MM.1S (cell line): Measurements from ENCODE around the gene CH25H.

Experiments used
- DNase-seq: peaks from one replicate; pipeline ENCODE4 v3.0.0-alpha.2; 2015
- H2AFZ ChIP-seq: fragments of 300-600 bp; sonication (generic); 2 replicates; pipeline ENCODE4 v1.6.0; 2016; ENCODE audit warnings: antibody characterized with exemption, low read length
- H3F3A ChIP-seq: fragments of 300-600 bp; sonication (generic); 2 replicates; pipeline ENCODE4 v1.6.1; 2016; ENCODE audit warnings: mild to moderate bottlenecking, antibody characterized with exemption, low read length, moderate library complexity, mixed read lengths; ENCODE audit not compliant: insufficient read depth
- H3K27ac ChIP-seq: fragments of 300-600 bp; sonication (generic); 2 replicates; pipeline ENCODE4 v1.5.1; 2016; ENCODE audit warnings: mild to moderate bottlenecking, low read length
- H3K27me3 ChIP-seq: fragments of 300-600 bp; sonication (generic); replicated peaks from 2 replicates; pipeline ENCODE4 v1.6.0; 2016; ENCODE audit warnings: low read length; ENCODE audit not compliant: insufficient read depth
- H3K36me3 ChIP-seq: fragments of 300-600 bp; sonication (generic); replicated peaks from 2 replicates; pipeline ENCODE4 v1.6.1; 2016; ENCODE audit warnings: mild to moderate bottlenecking, low read length, mixed read lengths; ENCODE audit not compliant: insufficient read depth
- H3K4me1 ChIP-seq: fragments of 300-600 bp; sonication (generic); 2 replicates; pipeline ENCODE4 v1.6.1; 2016; ENCODE audit warnings: low read length, mixed read lengths
- H3K4me2 ChIP-seq: fragments of 300-600 bp; sonication (generic); 2 replicates; pipeline ENCODE4 v1.6.0; 2016; ENCODE audit warnings: low read depth, low read length
- H3K4me3 ChIP-seq: fragments of 300-600 bp; sonication (generic); 2 replicates; pipeline ENCODE4 v1.5.1; 2016; ENCODE audit warnings: low read length, mixed read lengths
- H3K79me2 ChIP-seq: fragments of 300-600 bp; sonication (generic); 2 replicates; pipeline ENCODE4 v1.6.1; 2016; ENCODE audit warnings: mixed run types, low read length, mixed read lengths
- H3K9ac ChIP-seq: fragments of 300-600 bp; sonication (generic); 2 replicates; pipeline ENCODE4 v1.6.1; 2016; ENCODE audit warnings: low read length, mixed read lengths
- H3K9me2 ChIP-seq: fragments of 300-600 bp; sonication (generic); replicated peaks from 2 replicates; pipeline ENCODE4 v1.6.1; 2016; ENCODE audit warnings: mild to moderate bottlenecking, low read length, mixed read lengths; ENCODE audit not compliant: insufficient read depth
- H3K9me3 ChIP-seq: fragments of 300-600 bp; sonication (generic); replicated peaks from 2 replicates; pipeline ENCODE4 v1.6.1; 2016; ENCODE audit warnings: mild to moderate bottlenecking, low read length, mixed read lengths; ENCODE audit not compliant: insufficient read depth
- H4K20me1 ChIP-seq: fragments of 300-600 bp; sonication (generic); 2 replicates; pipeline ENCODE4 v1.6.1; 2016; ENCODE audit warnings: mild to moderate bottlenecking, low read length, moderate library complexity, mixed read lengths; ENCODE audit not compliant: insufficient read depth
- EZH2 ChIP-seq: fragments of 300-600 bp; sonication (generic); optimal IDR thresholded peaks from 2 replicates; pipeline ENCODE3; 2017; ENCODE audit warnings: low read depth, mild to moderate bottlenecking, antibody characterized with exemption, low read length, mixed read lengths
- EZH2phosphoT487 ChIP-seq: fragments of 300-600 bp; sonication (generic); IDR thresholded peaks from 2 replicates; pipeline ENCODE4 v1.6.1; 2018; ENCODE audit warnings: antibody characterized with exemption, low read length
- TF ChIP-seq, protein P1 (sequence below): fragments of 300-600 bp; sonication (generic); IDR thresholded peaks from 2 replicates; pipeline ENCODE4 v1.5.1; 2016; ENCODE audit warnings: antibody characterized with exemption, low read length, mixed read lengths

The CH25H gene

DNA sequence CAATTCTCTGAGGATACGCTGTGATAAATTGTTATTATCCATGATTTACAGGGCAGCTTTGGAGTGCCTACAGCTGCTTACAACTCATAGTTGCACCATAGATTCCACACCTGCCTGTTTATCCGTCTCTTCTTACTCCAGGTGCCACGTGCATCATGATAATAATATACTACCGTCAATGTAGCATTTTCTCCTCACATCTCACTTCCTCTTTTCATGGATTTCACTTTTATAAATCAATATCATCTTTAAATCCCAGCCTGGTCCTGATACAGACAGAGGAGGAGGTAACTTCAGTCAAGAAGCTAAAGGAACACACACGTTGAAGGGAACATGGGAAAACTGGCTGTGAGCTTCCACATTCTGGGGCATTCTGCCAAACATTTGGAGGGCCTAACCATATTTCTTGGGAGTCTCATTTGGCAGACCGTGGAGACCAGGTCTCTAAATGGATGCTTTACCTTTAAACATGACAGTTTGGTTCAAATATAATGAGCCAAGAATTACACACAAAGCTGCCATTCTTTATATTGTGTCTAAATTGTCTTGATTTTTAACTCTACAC is 2.4 kb downstream of the CH25H start:
- no peak overlapping the region for H3K4me2 ChIP-seq
- DNase-seq: no peak
- H4K20me1 ChIP-seq: no peaks in the 10 kb centered on the region
- H3K4me1 ChIP-seq: no peaks in the 10 kb centered on the region
- no peak overlapping the region for H2AFZ ChIP-seq
- no peaks in the 10 kb centered on the region for H3F3A ChIP-seq
- TF ChIP-seq EZH2phosphoT487: no peak
- no peak for TF ChIP-seq EZH2
- TF ChIP-seq, protein P1, sequence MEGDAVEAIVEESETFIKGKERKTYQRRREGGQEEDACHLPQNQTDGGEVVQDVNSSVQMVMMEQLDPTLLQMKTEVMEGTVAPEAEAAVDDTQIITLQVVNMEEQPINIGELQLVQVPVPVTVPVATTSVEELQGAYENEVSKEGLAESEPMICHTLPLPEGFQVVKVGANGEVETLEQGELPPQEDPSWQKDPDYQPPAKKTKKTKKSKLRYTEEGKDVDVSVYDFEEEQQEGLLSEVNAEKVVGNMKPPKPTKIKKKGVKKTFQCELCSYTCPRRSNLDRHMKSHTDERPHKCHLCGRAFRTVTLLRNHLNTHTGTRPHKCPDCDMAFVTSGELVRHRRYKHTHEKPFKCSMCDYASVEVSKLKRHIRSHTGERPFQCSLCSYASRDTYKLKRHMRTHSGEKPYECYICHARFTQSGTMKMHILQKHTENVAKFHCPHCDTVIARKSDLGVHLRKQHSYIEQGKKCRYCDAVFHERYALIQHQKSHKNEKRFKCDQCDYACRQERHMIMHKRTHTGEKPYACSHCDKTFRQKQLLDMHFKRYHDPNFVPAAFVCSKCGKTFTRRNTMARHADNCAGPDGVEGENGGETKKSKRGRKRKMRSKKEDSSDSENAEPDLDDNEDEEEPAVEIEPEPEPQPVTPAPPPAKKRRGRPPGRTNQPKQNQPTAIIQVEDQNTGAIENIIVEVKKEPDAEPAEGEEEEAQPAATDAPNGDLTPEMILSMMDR: no peak
- H3K9ac ChIP-seq: no peak overlapping the region
- no peaks in the 10 kb centered on the region for H3K9me2 ChIP-seq
- peaks cover 12% of the 10 kb centered on the region for H3K27me3 ChIP-seq
- H3K9me3 ChIP-seq: no peaks in the 10 kb centered on the region
- no peaks in the 10 kb centered on the region for H3K79me2 ChIP-seq
- H3K4me3 ChIP-seq: no peak overlapping the region
- H3K27ac ChIP-seq: no peak overlapping the region
- no peaks in the 10 kb centered on the region for H3K36me3 ChIP-seq

DNA sequence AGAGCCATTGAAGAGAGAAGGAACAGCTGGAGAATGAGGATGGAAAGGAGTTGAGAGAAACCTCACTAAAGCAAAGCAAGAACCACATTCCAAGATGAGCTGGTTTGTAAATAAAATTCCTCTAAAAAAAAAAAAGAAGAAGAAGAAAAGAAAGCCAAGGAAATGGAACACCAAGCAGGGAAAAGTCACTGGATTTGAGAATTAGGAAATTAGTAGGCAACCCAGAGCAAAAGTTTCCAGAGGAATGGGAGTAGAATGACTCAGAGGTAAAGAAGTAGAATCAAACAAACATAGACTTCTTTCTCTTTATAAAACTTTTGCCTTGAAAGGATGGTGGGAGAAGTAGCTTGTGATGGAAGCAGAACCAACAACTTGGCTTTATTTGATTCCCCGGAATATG is 3.9 kb downstream of the CH25H start:
- no peak overlapping the region for H3K4me3 ChIP-seq
- TF ChIP-seq EZH2 (no peak), EZH2phosphoT487 (no peak)
- TF ChIP-seq, protein P1: no peak
- no peaks in the 10 kb centered on the region for H4K20me1 ChIP-seq
- H3K9me2 ChIP-seq: no peaks in the 10 kb centered on the region
- H3K9me3 ChIP-seq: no peaks in the 10 kb centered on the region
- H3K27me3 ChIP-seq: peaks cover 9% of the 10 kb centered on the region
- H3K36me3 ChIP-seq: no peaks in the 10 kb centered on the region
- H3F3A ChIP-seq: no peaks in the 10 kb centered on the region
- no peaks in the 10 kb centered on the region for H3K4me1 ChIP-seq
- no peak overlapping the region for H3K4me2 ChIP-seq
- no peak for DNase-seq
- H2AFZ ChIP-seq: no peak overlapping the region
- no peak overlapping the region for H3K27ac ChIP-seq
- H3K9ac ChIP-seq: no peak overlapping the region
- no peaks in the 10 kb centered on the region for H3K79me2 ChIP-seq

DNA sequence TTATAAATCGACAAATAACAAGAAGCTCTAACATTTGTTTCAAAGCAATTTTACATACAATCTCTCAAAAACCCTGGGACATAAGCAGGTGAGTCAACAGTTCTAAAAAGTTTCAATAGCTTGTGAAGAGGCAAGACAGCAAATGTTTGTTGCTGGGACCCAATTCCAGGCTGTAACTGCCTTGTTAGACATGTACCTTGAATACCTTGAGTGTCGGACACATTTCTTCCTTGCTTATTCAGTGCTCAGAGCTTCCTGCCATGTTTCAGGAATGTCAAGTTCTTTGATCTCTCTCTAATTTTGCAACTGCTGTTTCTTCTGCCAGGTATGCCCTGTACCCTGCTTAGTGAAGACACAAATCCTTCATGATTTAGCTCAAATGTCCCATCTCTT is 5.1 kb downstream of the CH25H start:
- no peak for DNase-seq
- Histone ChIP-seq H3K36me3 (no peaks in the 10 kb centered on the region), H3K4me3 (no peak overlapping the region), H3K27me3 (peaks cover 4% of the 10 kb centered on the region; the same call in 1 of the 2 replicates), H3K4me1 (no peaks in the 10 kb centered on the region), H3K9me3 (no peaks in the 10 kb centered on the region), H3F3A (no peaks in the 10 kb centered on the region), H3K9me2 (no peaks in the 10 kb centered on the region), H3K79me2 (no peaks in the 10 kb centered on the region), H3K4me2 (no peak overlapping the region), H3K9ac (no peak overlapping the region), H4K20me1 (no peaks in the 10 kb centered on the region), H3K27ac (no peak overlapping the region), H2AFZ (no peak overlapping the region)
- TF ChIP-seq, protein P1: no peak
- TF ChIP-seq EZH2 (no peak), EZH2phosphoT487 (no peak)
